Suprapubic skin (tissue), 4 donors: Measurements from ENCODE around the gene OTOG. TPM values are rescaled to one million over a fixed set of nuclear protein-coding genes. Genes with fewer than 3 reads are reported as not detected.

Experiments used
- DNase-seq, 2 donors: peaks; one replicate each; pipeline ENCODE4 v3.0.0-alpha.2; 2019; ENCODE audit warnings: low spot score in 2 of 2
- H3K27ac ChIP-seq: fragments of 200-600 bp; sonication (generic); one replicate; pipeline ENCODE4 v1.5.1; 2019
- H3K27me3 ChIP-seq: fragments of 200-600 bp; sonication (generic); one replicate; pipeline ENCODE4 v1.5.1; 2019
- H3K36me3 ChIP-seq: fragments of 200-600 bp; sonication (generic); one replicate; pipeline ENCODE4 v1.5.1; 2019
- H3K4me1 ChIP-seq: fragments of 200-600 bp; sonication (generic); one replicate; pipeline ENCODE4 v1.5.1; 2019
- H3K4me3 ChIP-seq: fragments of 200-600 bp; sonication (generic); one replicate; pipeline ENCODE4 v1.5.1; 2019; ENCODE audit warnings: mild to moderate bottlenecking
- H3K9me3 ChIP-seq: fragments of 200-600 bp; sonication (generic); one replicate; pipeline ENCODE4 v1.5.1; 2019
- EP300 ChIP-seq: sonication (generic); formaldehyde crosslinking; IDR thresholded peaks from one replicate; pipeline ENCODE4 v1.6.1; 2017; ENCODE audit warnings: antibody characterized with exemption
- POLR2A ChIP-seq, 2 donors: fragments of 450-650 bp; IDR thresholded peaks; one replicate each; pipeline ENCODE4 v1.6.1; 2017; ENCODE audit warnings: antibody characterized with exemption in 2 of 2, mild to moderate bottlenecking in 2 of 2, moderate library complexity in 2 of 2
- POLR2AphosphoS5 ChIP-seq, 3 donors: sonication (generic); formaldehyde crosslinking; IDR thresholded peaks; one replicate each; pipeline ENCODE4 v1.6.1; 2017; ENCODE audit warnings: antibody characterized with exemption in 3 of 3
- WGBS: methylation state at CpG from one replicate; pipeline ENCODE4 v1.1.5; 2018; 5-methylcytosine and 5-hydroxymethylcytosine counted together
- total RNA-seq, 4 donors: library from RNA; depleted of rRNA; stranded (reverse); fragments of >200 nt; gene quantifications; one replicate each; pipeline ENCODE4 v1.1.0, GENCODE V29; 2016
- TF ChIP-seq, protein P1 (sequence below), 2 donors: fragments of 200-600 bp in 1 of 2; fragments of 450-650 bp in 1 of 2; sonication (generic) in 1 of 2; IDR thresholded peaks; one replicate each; pipeline ENCODE4 v1.5.1; 2016 to 2019; ENCODE audit warnings: antibody characterized with exemption in 2 of 2, mild to moderate bottlenecking in 1 of 2, moderate library complexity in 1 of 2

Gene OTOG
- total RNA-seq, 4 donors from 2014 or later: not detected

DNA sequence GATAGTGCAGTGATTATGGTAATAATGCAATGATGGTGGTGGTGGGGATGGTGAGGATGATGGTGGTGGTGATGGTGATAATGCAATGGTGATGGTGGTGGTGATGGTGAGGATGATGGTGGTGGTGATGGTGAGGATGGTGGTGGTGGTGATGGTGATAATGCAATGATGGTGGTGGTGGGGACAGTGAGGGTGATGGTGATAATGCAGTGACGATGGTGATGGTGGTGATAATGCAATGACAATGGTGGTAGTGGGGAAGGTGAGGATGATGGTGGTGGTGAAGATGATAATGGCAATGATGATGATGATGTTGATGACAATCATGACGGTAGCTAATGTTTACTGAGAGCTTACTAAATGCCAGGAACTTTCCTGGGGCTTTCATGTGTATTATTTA, 92.7 kb downstream of the OTOG start:
- Histone ChIP-seq H3K4me3 (no peak overlapping the region), H3K27ac (no peak overlapping the region), H3K27me3 (peaks cover 4% of the 10 kb centered on the region), H3K9me3 (no peaks in the 10 kb centered on the region), H3K4me1 (no peaks in the 10 kb centered on the region), H3K36me3 (no peaks in the 10 kb centered on the region)
- WGBS: 83% methylated on average over 2 of the region's 2 CpGs
- no peak for DNase-seq
- no peak for TF ChIP-seq POLR2A (IDR thresholded peaks at IDR 0.05)
- no peak for TF ChIP-seq POLR2AphosphoS5 (IDR thresholded peaks at IDR 0.05)
- TF ChIP-seq, protein P1, sequence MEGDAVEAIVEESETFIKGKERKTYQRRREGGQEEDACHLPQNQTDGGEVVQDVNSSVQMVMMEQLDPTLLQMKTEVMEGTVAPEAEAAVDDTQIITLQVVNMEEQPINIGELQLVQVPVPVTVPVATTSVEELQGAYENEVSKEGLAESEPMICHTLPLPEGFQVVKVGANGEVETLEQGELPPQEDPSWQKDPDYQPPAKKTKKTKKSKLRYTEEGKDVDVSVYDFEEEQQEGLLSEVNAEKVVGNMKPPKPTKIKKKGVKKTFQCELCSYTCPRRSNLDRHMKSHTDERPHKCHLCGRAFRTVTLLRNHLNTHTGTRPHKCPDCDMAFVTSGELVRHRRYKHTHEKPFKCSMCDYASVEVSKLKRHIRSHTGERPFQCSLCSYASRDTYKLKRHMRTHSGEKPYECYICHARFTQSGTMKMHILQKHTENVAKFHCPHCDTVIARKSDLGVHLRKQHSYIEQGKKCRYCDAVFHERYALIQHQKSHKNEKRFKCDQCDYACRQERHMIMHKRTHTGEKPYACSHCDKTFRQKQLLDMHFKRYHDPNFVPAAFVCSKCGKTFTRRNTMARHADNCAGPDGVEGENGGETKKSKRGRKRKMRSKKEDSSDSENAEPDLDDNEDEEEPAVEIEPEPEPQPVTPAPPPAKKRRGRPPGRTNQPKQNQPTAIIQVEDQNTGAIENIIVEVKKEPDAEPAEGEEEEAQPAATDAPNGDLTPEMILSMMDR (IDR thresholded peaks at IDR 0.05): no peak
- TF ChIP-seq EP300: no peak

DNA sequence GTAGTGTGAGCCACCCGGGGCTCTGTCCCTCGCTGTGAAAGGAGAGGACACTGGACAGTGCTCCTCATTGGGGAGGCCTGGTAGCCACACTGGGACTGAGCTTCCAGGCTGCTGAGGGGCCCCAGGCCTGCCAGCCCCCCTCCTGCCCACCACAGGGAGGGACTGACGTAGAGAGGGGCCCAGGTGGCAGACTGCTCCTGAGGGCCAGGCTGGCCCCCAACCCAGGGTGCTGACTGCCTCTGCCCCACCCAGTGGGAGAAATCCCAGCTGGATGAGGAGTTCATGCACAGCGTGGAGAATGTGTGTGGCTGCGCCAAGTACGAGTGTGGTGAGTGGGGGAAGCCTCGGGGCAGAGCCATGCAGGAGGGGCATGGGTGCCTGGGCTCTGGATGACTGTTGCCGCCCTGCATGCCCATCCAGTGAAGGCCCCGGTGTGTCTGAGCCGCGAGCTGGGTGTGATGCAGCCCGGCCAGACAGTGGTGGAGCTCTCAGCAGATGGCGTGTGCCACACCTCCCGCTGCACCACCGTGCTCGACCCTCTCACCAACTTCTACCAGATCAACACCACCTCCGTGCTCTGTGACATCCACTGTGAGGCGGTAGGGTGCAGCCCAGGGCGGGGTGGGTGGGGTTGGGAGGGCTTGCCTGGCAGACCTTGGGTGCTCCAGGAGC, 93.6 kb downstream of the OTOG start:
- Histone ChIP-seq H3K4me1 (no peaks in the 10 kb centered on the region), H3K27ac (no peak overlapping the region), H3K4me3 (no peak overlapping the region), H3K36me3 (no peaks in the 10 kb centered on the region), H3K9me3 (no peaks in the 10 kb centered on the region), H3K27me3 (peaks cover 4% of the 10 kb centered on the region)
- 59% methylated on average over 8 of the region's 19 CpGs for WGBS
- peak in 1 of 2 donors; percentile 49 for DNase-seq
- TF ChIP-seq, protein P1 (IDR thresholded peaks at IDR 0.05): no peak
- TF ChIP-seq POLR2AphosphoS5 (IDR thresholded peaks at IDR 0.05) (no peak), EP300 (no peak), POLR2A (IDR thresholded peaks at IDR 0.05) (no peak)

DNA sequence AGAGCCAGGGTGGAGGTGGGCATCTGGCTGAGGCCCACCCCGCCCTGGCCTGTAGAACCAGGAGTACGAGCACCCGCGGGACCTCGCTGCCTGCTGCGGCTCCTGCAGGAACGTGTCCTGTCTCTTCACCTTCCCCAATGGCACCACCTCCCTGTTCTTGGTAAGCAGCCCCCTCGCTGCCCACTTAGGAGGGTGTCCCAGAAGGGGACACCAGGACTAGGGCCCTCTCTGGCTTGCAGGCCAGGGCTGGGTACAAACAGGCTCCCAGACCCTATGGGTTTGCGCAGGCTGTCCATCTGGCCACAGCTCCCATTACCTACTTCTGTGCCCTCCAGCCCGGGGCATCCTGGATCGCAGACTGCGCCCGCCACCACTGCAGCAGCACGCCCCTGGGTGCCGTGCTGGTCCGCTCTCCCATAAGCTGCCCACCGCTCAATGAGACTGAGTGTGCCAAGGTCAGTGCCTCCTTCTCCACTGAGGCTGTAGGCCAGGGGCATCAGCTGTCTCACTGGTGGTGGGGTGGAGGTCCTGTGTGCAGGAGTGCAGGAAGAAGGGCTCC, 94.8 kb downstream of the OTOG start:
- Histone ChIP-seq H3K4me1 (no peaks in the 10 kb centered on the region), H3K27ac (no peak overlapping the region), H3K4me3 (no peak overlapping the region), H3K36me3 (no peaks in the 10 kb centered on the region), H3K9me3 (no peaks in the 10 kb centered on the region), H3K27me3 (peaks cover 4% of the 10 kb centered on the region)
- TF ChIP-seq POLR2AphosphoS5 (IDR thresholded peaks at IDR 0.05) (no peak), EP300 (no peak), POLR2A (IDR thresholded peaks at IDR 0.05) (no peak)
- TF ChIP-seq, protein P1 (IDR thresholded peaks at IDR 0.05): no peak
- 91% methylated on average over 17 of the region's 17 CpGs for WGBS
- peak in 1 of 2 donors; percentile 41 for DNase-seq

DNA sequence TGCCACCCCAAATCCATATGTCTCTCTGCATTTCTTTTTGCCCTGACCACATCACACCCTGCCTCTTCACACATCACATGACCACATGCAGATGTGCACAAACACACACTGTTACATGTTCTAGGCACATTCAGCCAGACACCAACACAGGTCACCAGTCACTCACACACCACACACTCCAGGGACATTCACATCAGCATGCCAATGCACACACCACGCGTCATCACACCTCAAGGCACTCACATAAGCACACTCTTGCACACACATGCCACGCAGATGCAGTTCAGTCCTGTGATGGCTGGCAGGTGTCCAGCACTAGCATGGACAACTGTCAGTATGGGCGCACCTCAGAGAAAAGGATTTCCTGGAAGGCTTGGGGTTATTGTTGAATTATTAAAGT, 95.3 kb downstream of the OTOG start:
- Histone ChIP-seq H3K36me3 (no peaks in the 10 kb centered on the region), H3K4me3 (no peak overlapping the region), H3K27ac (no peak overlapping the region), H3K27me3 (peaks cover 4% of the 10 kb centered on the region), H3K4me1 (no peaks in the 10 kb centered on the region), H3K9me3 (no peaks in the 10 kb centered on the region)
- 73% methylated on average over 4 of the region's 4 CpGs for WGBS
- DNase-seq: no peak
- TF ChIP-seq POLR2AphosphoS5 (IDR thresholded peaks at IDR 0.05) (no peak), EP300 (no peak), POLR2A (IDR thresholded peaks at IDR 0.05) (no peak)

DNA sequence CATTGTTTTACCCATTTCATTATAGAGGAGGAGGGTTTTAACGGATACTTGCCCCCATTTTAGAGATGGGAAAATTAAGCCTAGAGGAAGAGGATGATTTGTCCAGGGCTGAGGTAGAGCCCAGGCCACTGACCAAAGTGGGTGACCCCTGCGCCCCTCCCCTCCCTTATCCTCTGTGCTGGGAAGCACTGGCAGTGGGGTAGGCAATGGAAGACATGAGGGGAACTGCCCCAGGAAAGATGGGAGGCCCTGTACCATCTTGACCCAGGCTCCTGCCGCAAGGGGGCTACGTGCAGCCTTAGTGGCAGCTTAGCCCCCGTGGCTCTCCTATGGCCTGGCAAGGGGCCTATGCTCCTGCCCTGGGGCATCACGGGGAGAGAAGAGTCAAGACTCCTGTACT, 95.9 kb downstream of the OTOG start:
- 72% methylated on average over 6 of the region's 6 CpGs for WGBS
- TF ChIP-seq, protein P1 (IDR thresholded peaks at IDR 0.05): no peak
- no peak for TF ChIP-seq EP300
- no peak for TF ChIP-seq POLR2A (IDR thresholded peaks at IDR 0.05)
- TF ChIP-seq POLR2AphosphoS5 (IDR thresholded peaks at IDR 0.05): no peak
- H3K27me3 ChIP-seq: peaks cover 4% of the 10 kb centered on the region
- H3K4me1 ChIP-seq: no peaks in the 10 kb centered on the region
- H3K4me3 ChIP-seq: no peak overlapping the region
- DNase-seq: no peak
- H3K36me3 ChIP-seq: no peaks in the 10 kb centered on the region
- H3K9me3 ChIP-seq: no peaks in the 10 kb centered on the region
- H3K27ac ChIP-seq: no peak overlapping the region
